NCI-H82 treated with DMSO at 0.1 percent for 48 hours (cell line): Measurements from ENCODE around the gene LILRA6.
"Not testable (repeated sequence)": the region's sequence is repeated elsewhere in the genome, so short reads cannot be mapped to it uniquely, and the experiment has no call there.

Experiments
- DNase-seq: peaks from one replicate; lab custom pipeline; 2025; ENCODE audit not compliant: unreplicated experiment; lab: John Stamatoyannopoulos, UW

The LILRA6 gene

GRCh38 chr19:54266133-54266532 is 23.5 kb upstream of the LILRA6 start:
- DNase-seq = no peak

- no peak for DNase-seq
Measured at GRCh38 chr19:54262470-54262869, 19.9 kb upstream of the LILRA6 start.

GRCh38 chr19:54262066-54262465 is 19.5 kb upstream of the LILRA6 start:
- no peak for DNase-seq

- DNase-seq = no peak
Measured at GRCh38 chr19:54257116-54257480, 14.5 kb upstream of the LILRA6 start, which contains the start of gene LILRB5. TSS of gene LILRB5 (minus strand) at chr19:54257273. CDS start at chr19:54257193, 80 bp downstream.

GRCh38 chr19:54256250-54257115 is 13.9 kb upstream of the LILRA6 start:
- no peak for DNase-seq

- no peak for DNase-seq
Measured at GRCh38 chr19:54255105-54255775, 12.7 kb upstream of the LILRA6 start.

- DNase-seq = no peak
Measured at GRCh38 chr19:54254195-54254906, 11.8 kb upstream of the LILRA6 start.

GRCh38 chr19:54253331-54254194 is 11.0 kb upstream of the LILRA6 start:
- DNase-seq = no peak

GRCh38 chr19:54252845-54253244 is 10.3 kb upstream of the LILRA6 start:
- DNase-seq = no peak

GRCh38 chr19:54252243-54252642 is 9.7 kb upstream of the LILRA6 start:
- DNase-seq = no peak

GRCh38 chr19:54248016-54248601 is 5.5 kb upstream of the LILRA6 start:
- DNase-seq = no peak

GRCh38 chr19:54247106-54247930 is 4.7 kb upstream of the LILRA6 start:
- DNase-seq = no peak

GRCh38 chr19:54245936-54246335 is 3.3 kb upstream of the LILRA6 start:
- DNase-seq = no peak

- not testable (repeated sequence) for DNase-seq
Measured at GRCh38 chr19:54243809-54244208, 1.2 kb upstream of the LILRA6 start.

GRCh38 chr19:54242234-54242633 is 356 bp downstream of the LILRA6 start:
- not testable (repeated sequence) for DNase-seq

- not testable (repeated sequence) for DNase-seq
Measured at GRCh38 chr19:54240372-54241336, 1.9 kb downstream of the LILRA6 start.

- DNase-seq = not testable (repeated sequence)
Measured at GRCh38 chr19:54239491-54240371, 2.9 kb downstream of the LILRA6 start.
